NCI-H460 (cell line): ENCODE measurements around the gene FOXA2. TPM values are rescaled to one million over a fixed set of nuclear protein-coding genes. Genes with fewer than 3 reads are reported as not detected.

Source experiments
- DNase-seq: peaks from one replicate; pipeline ENCODE4 v3.0.0-alpha.2; 2016; ENCODE audit warnings: low read depth; ENCODE audit errors: extremely low read depth
- small RNA-seq, 2 experiments: library from RNA; depleted of rRNA; stranded (forward); fragments of <200 nt; gene quantifications; one replicate each; pipeline ENCODE3, GENCODE V24; 2014
- total RNA-seq: library from RNA; depleted of rRNA; stranded (reverse); fragments of >200 nt; shearing (Covaris generic); gene quantifications from 2 replicates; pipeline ENCODE4 v1.2.3, GENCODE V29; 2014

FOXA2 gene
- total RNA-seq, 1 experiment from 2014 or later = not detected

- DNase-seq = no peak
These were observed 39.9 kb downstream of the FOXA2 start for GRCh38 chr20:22544462-22544861.

GRCh38 chr20:22542427-22542826 lies 41.9 kb downstream of the FOXA2 start:
- no peak for DNase-seq

GRCh38 chr20:22540832-22541231 lies 43.5 kb downstream of the FOXA2 start:
- no peak for DNase-seq

- DNase-seq = no peak
These were observed 47.2 kb downstream of the FOXA2 start for GRCh38 chr20:22536956-22537756.

GRCh38 chr20:22536141-22536828 lies 48.1 kb downstream of the FOXA2 start:
- no peak for DNase-seq

GRCh38 chr20:22535483-22535882 lies 48.9 kb downstream of the FOXA2 start:
- no peak for DNase-seq

GRCh38 chr20:22533823-22534751 lies 50.3 kb downstream of the FOXA2 start:
- no peak for DNase-seq

- DNase-seq = no peak
These were observed 51.8 kb downstream of the FOXA2 start for GRCh38 chr20:22532598-22532997.

GRCh38 chr20:22531756-22532155 lies 52.6 kb downstream of the FOXA2 start:
- DNase-seq = no peak

- DNase-seq = no peak
These were observed 53.2 kb downstream of the FOXA2 start for GRCh38 chr20:22531056-22531615.

Small RNA genes lying within 50 kb of the gene (small RNA-seq; reads per million reads assigned to genes)
- 0 to 0.12 reads per million in 2 experiments for gene LINC00261
